Neural cell (in vitro differentiated cells): ENCODE data around the gene KRTAP20-3. TPM values are rescaled to one million over a fixed set of nuclear protein-coding genes. Genes with fewer than 3 reads are reported as not detected.

Source experiments
- H2AFZ ChIP-seq: fragments of 200-600, 300-800 bp; sonication (generic), shearing (Covaris generic); 2 replicates; pipeline ENCODE4 v1.6.0; 2014; ENCODE audit warnings: low read depth, mild to moderate bottlenecking, antibody characterized with exemption, low read length, moderate library complexity
- H3F3A ChIP-seq: fragments of 200-600 bp; shearing (Covaris generic); 2 replicates; pipeline ENCODE4 v1.6.1; 2016; ENCODE audit warnings: mild to moderate bottlenecking, moderate library complexity, mixed read lengths, antibody characterized with exemption, low read length; ENCODE audit not compliant: insufficient read depth, poor library complexity, severe bottlenecking
- H3K27ac ChIP-seq: fragments of 200-600, 300-800 bp; sonication (generic), shearing (Covaris generic); 2 replicates; pipeline ENCODE4 v1.5.1; 2014; ENCODE audit warnings: mild to moderate bottlenecking, low read length, moderate library complexity
- H3K27me3 ChIP-seq: fragments of 300-800, 200-600 bp; sonication (generic), shearing (Covaris generic); 2 replicates; pipeline ENCODE4 v1.6.0; 2014; ENCODE audit warnings: mild to moderate bottlenecking, low read depth, low read length, moderate library complexity; ENCODE audit not compliant: insufficient read depth
- H3K36me3 ChIP-seq: fragments of 300-800, 200-600 bp; sonication (generic), shearing (Covaris generic); 2 replicates; pipeline ENCODE4 v1.5.1; 2014; ENCODE audit warnings: mild to moderate bottlenecking, antibody characterized with exemption, low read length, moderate library complexity; ENCODE audit not compliant: insufficient read depth
- H3K4me2 ChIP-seq: fragments of 300-800, 200-600 bp; sonication (generic), shearing (Covaris generic); 2 replicates; pipeline ENCODE4 v1.6.0; 2014; ENCODE audit warnings: mild to moderate bottlenecking, low read length
- H3K4me3 ChIP-seq: fragments of 300-800, 200-600 bp; sonication (generic), shearing (Covaris generic); 2 replicates; pipeline ENCODE4 v1.5.1; 2014; ENCODE audit warnings: mild to moderate bottlenecking, low read length, moderate library complexity
- H3K79me2 ChIP-seq: fragments of 200-600 bp; shearing (Covaris generic); replicated peaks from 2 replicates; pipeline ENCODE4 v1.6.0; 2014; ENCODE audit warnings: mild to moderate bottlenecking, low read length, moderate library complexity; ENCODE audit not compliant: insufficient read depth
- H3K9ac ChIP-seq: fragments of 300-800, 200-600 bp; sonication (generic), shearing (Covaris generic); 2 replicates; pipeline ENCODE4 v1.6.1; 2016; ENCODE audit warnings: mild to moderate bottlenecking, low read length, mixed read lengths
- H3K9me2 ChIP-seq: fragments of 200-600 bp; shearing (Covaris generic); 2 replicates; pipeline ENCODE4 v1.6.1; 2016; ENCODE audit warnings: mild to moderate bottlenecking, low read length, mixed read lengths; ENCODE audit not compliant: insufficient read depth
- H3K9me3 ChIP-seq: fragments of 200-600, 300-800 bp; sonication (generic), shearing (Covaris generic); 2 replicates; pipeline ENCODE4 v1.6.1; 2016; ENCODE audit warnings: mild to moderate bottlenecking, mixed run types, low read length, moderate library complexity, mixed read lengths
- H4K20me1 ChIP-seq: fragments of 200-600 bp; shearing (Covaris generic); 2 replicates; pipeline ENCODE4 v1.6.1; 2016; ENCODE audit warnings: mild to moderate bottlenecking, mixed run types; ENCODE audit not compliant: insufficient read depth
- EP300 ChIP-seq: fragments of 450-650 bp; conservative IDR thresholded peaks from 2 replicates; pipeline ENCODE4 v1.6.1; 2014; ENCODE audit warnings: antibody characterized with exemption, mild to moderate bottlenecking, moderate library complexity; ENCODE audit not compliant: poor library complexity, severe bottlenecking
- EZH2 ChIP-seq: fragments of 200-600, 300-800 bp; shearing (Covaris generic), sonication (generic); IDR thresholded peaks from 2 replicates; pipeline ENCODE4 v1.6.1; 2014; ENCODE audit warnings: antibody characterized with exemption, low read length, borderline replicate concordance, mild to moderate bottlenecking; ENCODE audit not compliant: insufficient read depth, poor library complexity, severe bottlenecking
- MXI1 ChIP-seq: fragments of 450-650 bp; conservative IDR thresholded peaks from 2 replicates; pipeline ENCODE4 v1.6.1; 2014; ENCODE audit warnings: antibody characterized with exemption, mild to moderate bottlenecking; ENCODE audit not compliant: poor library complexity, severe bottlenecking
- POLR2AphosphoS5 ChIP-seq: IDR thresholded peaks from 2 replicates; pipeline ENCODE4 v1.6.1; 2012
- RAD21 ChIP-seq: fragments of 450-650 bp; conservative IDR thresholded peaks from 2 replicates; pipeline ENCODE4 v1.6.1; 2014; ENCODE audit warnings: antibody characterized with exemption, mild to moderate bottlenecking, moderate library complexity
- SMC3 ChIP-seq: fragments of 450-650 bp; conservative IDR thresholded peaks from 2 replicates; pipeline ENCODE4 v1.6.1; 2014; ENCODE audit warnings: antibody characterized with exemption, mild to moderate bottlenecking, moderate library complexity; ENCODE audit not compliant: poor library complexity
- TAF1 ChIP-seq: IDR thresholded peaks from 2 replicates; pipeline ENCODE4 v1.6.1; 2012; ENCODE audit warnings: low read depth
- polyA plus RNA-seq: library from polyadenylated mRNA; depleted of rRNA; stranded (reverse); fragments of >200 nt; gene quantifications from 2 replicates; pipeline ENCODE4 v1.2.3, GENCODE V29; 2014
- TF ChIP-seq, protein P1 (sequence below): IDR thresholded peaks from 2 replicates; pipeline ENCODE4 v1.6.1; 2012; ENCODE audit warnings: borderline replicate concordance
- TF ChIP-seq, protein P2 (sequence below): fragments of 450-650 bp; IDR thresholded peaks from 2 replicates; pipeline ENCODE4 v1.5.1; 2014; ENCODE audit warnings: antibody characterized with exemption, mild to moderate bottlenecking, moderate library complexity; ENCODE audit not compliant: poor library complexity, severe bottlenecking

Gene KRTAP20-3
- polyA plus RNA-seq, 1 donor from 2014 or later: not detected

DNA sequence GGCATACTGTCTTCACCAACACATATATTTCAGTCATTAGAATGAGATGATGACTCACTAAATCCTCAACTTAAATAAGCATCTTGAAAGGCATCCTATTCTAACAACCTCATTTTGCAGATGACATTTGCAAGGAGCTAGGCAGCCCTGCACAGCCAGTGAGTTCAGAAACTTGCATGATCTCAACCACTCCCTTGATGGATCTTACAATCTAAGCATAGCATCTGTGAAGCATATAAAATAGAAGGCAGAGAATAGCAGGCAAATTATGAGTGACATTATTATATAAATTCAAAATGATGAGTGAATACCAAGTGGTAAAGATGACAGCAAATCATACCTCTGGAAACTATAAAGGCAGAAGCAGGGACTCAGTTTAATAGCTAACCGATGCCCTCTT lies 31.6 kb downstream of the KRTAP20-3 start (continued):
- TF ChIP-seq, protein P1, sequence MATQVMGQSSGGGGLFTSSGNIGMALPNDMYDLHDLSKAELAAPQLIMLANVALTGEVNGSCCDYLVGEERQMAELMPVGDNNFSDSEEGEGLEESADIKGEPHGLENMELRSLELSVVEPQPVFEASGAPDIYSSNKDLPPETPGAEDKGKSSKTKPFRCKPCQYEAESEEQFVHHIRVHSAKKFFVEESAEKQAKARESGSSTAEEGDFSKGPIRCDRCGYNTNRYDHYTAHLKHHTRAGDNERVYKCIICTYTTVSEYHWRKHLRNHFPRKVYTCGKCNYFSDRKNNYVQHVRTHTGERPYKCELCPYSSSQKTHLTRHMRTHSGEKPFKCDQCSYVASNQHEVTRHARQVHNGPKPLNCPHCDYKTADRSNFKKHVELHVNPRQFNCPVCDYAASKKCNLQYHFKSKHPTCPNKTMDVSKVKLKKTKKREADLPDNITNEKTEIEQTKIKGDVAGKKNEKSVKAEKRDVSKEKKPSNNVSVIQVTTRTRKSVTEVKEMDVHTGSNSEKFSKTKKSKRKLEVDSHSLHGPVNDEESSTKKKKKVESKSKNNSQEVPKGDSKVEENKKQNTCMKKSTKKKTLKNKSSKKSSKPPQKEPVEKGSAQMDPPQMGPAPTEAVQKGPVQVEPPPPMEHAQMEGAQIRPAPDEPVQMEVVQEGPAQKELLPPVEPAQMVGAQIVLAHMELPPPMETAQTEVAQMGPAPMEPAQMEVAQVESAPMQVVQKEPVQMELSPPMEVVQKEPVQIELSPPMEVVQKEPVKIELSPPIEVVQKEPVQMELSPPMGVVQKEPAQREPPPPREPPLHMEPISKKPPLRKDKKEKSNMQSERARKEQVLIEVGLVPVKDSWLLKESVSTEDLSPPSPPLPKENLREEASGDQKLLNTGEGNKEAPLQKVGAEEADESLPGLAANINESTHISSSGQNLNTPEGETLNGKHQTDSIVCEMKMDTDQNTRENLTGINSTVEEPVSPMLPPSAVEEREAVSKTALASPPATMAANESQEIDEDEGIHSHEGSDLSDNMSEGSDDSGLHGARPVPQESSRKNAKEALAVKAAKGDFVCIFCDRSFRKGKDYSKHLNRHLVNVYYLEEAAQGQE: no peak
- TF ChIP-seq RAD21: peak; percentile 52

DNA sequence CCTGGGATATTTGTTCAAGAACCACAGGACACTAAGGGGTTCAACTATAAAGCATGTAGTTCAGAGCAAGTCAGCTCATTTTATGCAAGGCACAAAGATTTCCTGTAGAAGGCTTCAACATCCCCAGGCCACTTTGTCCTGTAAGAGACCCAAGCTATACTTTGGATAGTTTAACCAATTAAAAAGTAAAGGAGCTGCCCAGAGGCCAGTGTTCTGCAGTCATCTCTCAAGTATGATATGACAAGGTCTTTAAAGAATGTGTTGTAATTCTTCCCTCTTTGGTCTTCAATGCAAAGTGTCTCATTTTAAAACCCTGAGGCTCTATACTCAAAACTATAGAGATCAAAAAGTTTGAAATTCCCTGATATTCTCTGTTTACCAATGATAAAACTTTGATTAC lies 34.1 kb downstream of the KRTAP20-3 start:
- Histone ChIP-seq H4K20me1 (no peaks in the 10 kb centered on the region), H3K27ac (no peak overlapping the region), H3K9ac (no peak overlapping the region), H3K4me3 (no peak overlapping the region), H3K27me3 (no peaks in the 10 kb centered on the region), H3K4me2 (no peak overlapping the region), H2AFZ (no peak overlapping the region), H3F3A (no peaks in the 10 kb centered on the region), H3K79me2 (no peaks in the 10 kb centered on the region), H3K9me2 (no peaks in the 10 kb centered on the region), H3K9me3 (no peaks in the 10 kb centered on the region), H3K36me3 (no peaks in the 10 kb centered on the region)
- no peak for TF ChIP-seq POLR2AphosphoS5
- TF ChIP-seq EZH2: no peak
- TF ChIP-seq, protein P1: no peak
- no peak for TF ChIP-seq EP300
- TF ChIP-seq TAF1: no peak
- no peak for TF ChIP-seq RAD21
- TF ChIP-seq MXI1: no peak
- TF ChIP-seq SMC3: no peak
- TF ChIP-seq, protein P2, sequence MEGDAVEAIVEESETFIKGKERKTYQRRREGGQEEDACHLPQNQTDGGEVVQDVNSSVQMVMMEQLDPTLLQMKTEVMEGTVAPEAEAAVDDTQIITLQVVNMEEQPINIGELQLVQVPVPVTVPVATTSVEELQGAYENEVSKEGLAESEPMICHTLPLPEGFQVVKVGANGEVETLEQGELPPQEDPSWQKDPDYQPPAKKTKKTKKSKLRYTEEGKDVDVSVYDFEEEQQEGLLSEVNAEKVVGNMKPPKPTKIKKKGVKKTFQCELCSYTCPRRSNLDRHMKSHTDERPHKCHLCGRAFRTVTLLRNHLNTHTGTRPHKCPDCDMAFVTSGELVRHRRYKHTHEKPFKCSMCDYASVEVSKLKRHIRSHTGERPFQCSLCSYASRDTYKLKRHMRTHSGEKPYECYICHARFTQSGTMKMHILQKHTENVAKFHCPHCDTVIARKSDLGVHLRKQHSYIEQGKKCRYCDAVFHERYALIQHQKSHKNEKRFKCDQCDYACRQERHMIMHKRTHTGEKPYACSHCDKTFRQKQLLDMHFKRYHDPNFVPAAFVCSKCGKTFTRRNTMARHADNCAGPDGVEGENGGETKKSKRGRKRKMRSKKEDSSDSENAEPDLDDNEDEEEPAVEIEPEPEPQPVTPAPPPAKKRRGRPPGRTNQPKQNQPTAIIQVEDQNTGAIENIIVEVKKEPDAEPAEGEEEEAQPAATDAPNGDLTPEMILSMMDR: no peak
